D721Med (cell line): ENCODE data around the gene NPS.

Source experiments
- DNase-seq: peaks from one replicate; pipeline ENCODE4 v3.0.0; 2011; ENCODE audit warnings: low spot score; ENCODE audit not compliant: insufficient read length
- FAIRE-seq: peaks from 2 replicates; lab custom pipeline; 2011; peaks lifted over from hg19 to GRCh38; lab: Jason Lieb, UNC
- CTCF ChIP-seq: IDR thresholded peaks from 2 replicates; pipeline ENCODE4 v1.5.1; 2012; ENCODE audit warnings: mild to moderate bottlenecking, control low read depth; ENCODE audit not compliant: insufficient read depth; ENCODE audit errors: missing control alignments

Gene NPS

GRCh38 chr10:127525686-127526085, 23.4 kb upstream of the NPS start:
- no peak for FAIRE-seq
- no peak for DNase-seq
- TF ChIP-seq CTCF = no peak

- TF ChIP-seq CTCF = no peak
- DNase-seq (no peak), FAIRE-seq (no peak)
Measured at GRCh38 chr10:127526161-127526560, 22.9 kb upstream of the NPS start.

GRCh38 chr10:127527320-127527719, 21.8 kb upstream of the NPS start:
- DNase-seq (no peak), FAIRE-seq (no peak)
- TF ChIP-seq CTCF = no peak

- no peak for FAIRE-seq
- DNase-seq = no peak
- no peak for TF ChIP-seq CTCF
Measured at GRCh38 chr10:127527891-127528290, 21.2 kb upstream of the NPS start.

- DNase-seq (no peak), FAIRE-seq (no peak)
- no peak for TF ChIP-seq CTCF
Measured at GRCh38 chr10:127532193-127532592, 16.9 kb upstream of the NPS start.

GRCh38 chr10:127532659-127533058, 16.4 kb upstream of the NPS start:
- no peak for TF ChIP-seq CTCF
- no peak for FAIRE-seq
- no peak for DNase-seq

- FAIRE-seq (no peak), DNase-seq (no peak)
- no peak for TF ChIP-seq CTCF
Measured at GRCh38 chr10:127534074-127534473, 15.0 kb upstream of the NPS start.
